HG03354 (cell line): ENCODE data around the gene ASGR2.
"Not testable (repeated sequence)": the region's sequence is repeated elsewhere in the genome, so short reads cannot be mapped to it uniquely, and the experiment has no call there.

Source experiments
- ATAC-seq: cut with Tn5 transposase; IDR thresholded peaks from one replicate; pipeline ENCODE4 v1.9.1; 2021; ENCODE audit warnings: mild to moderate bottlenecking; ENCODE audit not compliant: unreplicated experiment, poor library complexity, severe bottlenecking

The ASGR2 gene

GRCh38 chr17:7127501-7127900 is 12.9 kb upstream of the ASGR2 start:
- ATAC-seq, result not testable (repeated sequence)

- ATAC-seq, result not testable (repeated sequence)
These were observed 11.8 kb upstream of the ASGR2 start for GRCh38 chr17:7126386-7126785.

GRCh38 chr17:7124923-7125322 is 10.3 kb upstream of the ASGR2 start:
- no peak for ATAC-seq

- ATAC-seq, result no peak
These were observed 9.2 kb upstream of the ASGR2 start for GRCh38 chr17:7123844-7124243.

GRCh38 chr17:7122381-7122780 is 7.8 kb upstream of the ASGR2 start:
- no peak for ATAC-seq

- ATAC-seq, result not testable (repeated sequence)
These were observed 6.0 kb upstream of the ASGR2 start for GRCh38 chr17:7120635-7121034.

- ATAC-seq, result no peak
These were observed 5.5 kb upstream of the ASGR2 start for GRCh38 chr17:7120123-7120522.

- no peak for ATAC-seq
These were observed 4.7 kb upstream of the ASGR2 start for GRCh38 chr17:7119314-7119713.

- ATAC-seq, result no peak
These were observed 423 bp upstream of the ASGR2 start for GRCh38 chr17:7114875-7115614.

- no peak for ATAC-seq
These were observed 1.1 kb downstream of the ASGR2 start for GRCh38 chr17:7113273-7114071.

- no peak for ATAC-seq
These were observed 2.0 kb downstream of the ASGR2 start for GRCh38 chr17:7112510-7113108.

- ATAC-seq, result no peak
These were observed 2.7 kb downstream of the ASGR2 start for GRCh38 chr17:7111784-7112509.

GRCh38 chr17:7110617-7111306 is 3.9 kb downstream of the ASGR2 start:
- ATAC-seq, result no peak

- no peak for ATAC-seq
These were observed 4.9 kb downstream of the ASGR2 start for GRCh38 chr17:7109461-7110322.

- no peak for ATAC-seq
These were observed 5.6 kb downstream of the ASGR2 start for GRCh38 chr17:7108981-7109380.

GRCh38 chr17:7108560-7108925 is 6.1 kb downstream of the ASGR2 start:
- no peak for ATAC-seq

- no peak for ATAC-seq
These were observed 6.6 kb downstream of the ASGR2 start for GRCh38 chr17:7107795-7108559.
